Pancreas (tissue), 10 donors: ENCODE results near the gene AKAP6. TPM values are rescaled to one million over a fixed set of nuclear protein-coding genes. Genes with fewer than 3 reads are reported as not detected.
"Not testable (repeated sequence)": the region's sequence is repeated elsewhere in the genome, so short reads cannot be mapped to it uniquely, and the experiment has no call there.

Experiments
- ATAC-seq, 4 donors: fragments of 200-7000 bp; cut with Tn5 transposase; one replicate each; pipeline versions ENCODE4 v1.8.0 to v1.9.1; 2020; ENCODE audit warnings: mild to moderate bottlenecking in 4 of 4, moderate library complexity in 4 of 4
- DNase-seq, 6 donors: peaks; one replicate each; pipeline ENCODE4 v3.0.0-alpha.2; 2020
- FAIRE-seq: peaks from 2 replicates; lab custom pipeline; 2012; peaks lifted over from hg19 to GRCh38; lab: Jason Lieb, UNC
- H3K27ac ChIP-seq, 4 donors: fragments of 200-600 bp; sonication (generic); 1 replicate in 3 of 4; 2 replicates in 1 of 4; pipeline versions ENCODE4 v1.5.0 to v1.8.0; 2020
- H3K27me3 ChIP-seq, 4 donors: fragments of 200-600 bp; one replicate each; pipeline ENCODE4 v1.8.0; 2021
- H3K36me3 ChIP-seq, 3 donors: fragments of 200-600 bp; sonication (generic) in 1 of 3; one replicate each; pipeline versions ENCODE4 v1.5.0 to v1.8.0; 2020 to 2021
- H3K4me1 ChIP-seq, 3 donors: fragments of 200-600 bp; one replicate each; pipeline ENCODE4 v1.8.0; 2021
- H3K4me3 ChIP-seq, 4 donors: fragments of 200-600 bp; sonication (generic) in 2 of 4; one replicate each; pipeline versions ENCODE4 v1.5.0 to v1.8.0; 2020 to 2021
- H3K9me3 ChIP-seq, 4 donors: fragments of 200-600 bp; one replicate each; pipeline ENCODE4 v1.8.0; 2021
- CTCF ChIP-seq, 4 donors: fragments of 200-600 bp; sonication (generic) in 3 of 4; IDR thresholded peaks; one replicate each; pipeline versions ENCODE4 v1.5.0 to v1.8.0; 2021; ENCODE audit warnings: antibody characterized with exemption in 4 of 4
- WGBS, 2 donors: extraction: QIAGEN DNeasy Blood & Tissue Kit; methylation state at CpG; one replicate each; pipeline ENCODE4 v1.1.7; 2013; 5-methylcytosine and 5-hydroxymethylcytosine counted together
- intact Hi-C, 3 donors: fragments of 100-400 bp; cut with DNase I; formaldehyde crosslinking; loops; one replicate each; pipeline versions ENCODE4 v1.11.1 to v1.14.2; 2022
- polyA plus RNA-seq, 2 donors: library from polyadenylated mRNA; stranded (reverse); fragments of 200-250 nt; gene quantifications; one replicate each; pipeline ENCODE4 v1.2.3, GENCODE V29; 2013
- total RNA-seq, 6 donors: library from RNA; stranded (reverse); fragmentation: NEBNext Ultra II Directional in 4 of 6; extraction: Animal tissue kit (Norgen Biotek cat#: 25700) in 4 of 6; gene quantifications; one replicate each; pipeline versions ENCODE4 v1.2.1 to v1.2.4, GENCODE V29; 2021 to 2023
- donor health status: healthy with polysubstance abuse.
- donor health status: DM: no; HTN: no; CAD: no; lungs with moderate emphysema.
- donor health status: DM: no; HTN: no; CAD: no.
- donor health status: control.
- donor health status: control.
- donor health status: Bipolar disorder and iron deficiency.
- donor health status: DM: yes; HTN: yes; CAD: no.
- donor health status: DM: no; HTN: no; CAD: no.
- donor health status: DM: no; HTN: no; CAD: no.
- donor health status: DM: yes; HTN: yes; CAD: no.

The AKAP6 gene
- total and polyA plus RNA-seq, 8 donors = 0.34 to 2.2 (median 1.8) TPM

GRCh38 chr14:32574269-32574668 is 245.2 kb downstream of the AKAP6 start:
- 51 to 56% methylated on average over 2 of the region's 2 CpGs for WGBS, 2 donors
- ATAC-seq (no peak), FAIRE-seq (no peak), DNase-seq (no peak)
- H3K27ac ChIP-seq = no peak overlapping the region
- no peak overlapping the region for H3K4me3 ChIP-seq
- H3K27me3 ChIP-seq = no peaks in the 10 kb centered on the region
- peaks cover 0 to 4% (median 0%) of the 10 kb centered on the region in 3 donors for H3K4me1 ChIP-seq
- H3K36me3 ChIP-seq = no peaks in the 10 kb centered on the region
- no peaks in the 10 kb centered on the region for H3K9me3 ChIP-seq
- TF ChIP-seq CTCF (IDR thresholded peaks at IDR 0.05) = no peak
- intact Hi-C loops = loop anchor here in 1 of 3 donors (10.0 kb wide), 1 partner anchor 1221 kb away; no protein-coding TSS in a partner anchor

DNA sequence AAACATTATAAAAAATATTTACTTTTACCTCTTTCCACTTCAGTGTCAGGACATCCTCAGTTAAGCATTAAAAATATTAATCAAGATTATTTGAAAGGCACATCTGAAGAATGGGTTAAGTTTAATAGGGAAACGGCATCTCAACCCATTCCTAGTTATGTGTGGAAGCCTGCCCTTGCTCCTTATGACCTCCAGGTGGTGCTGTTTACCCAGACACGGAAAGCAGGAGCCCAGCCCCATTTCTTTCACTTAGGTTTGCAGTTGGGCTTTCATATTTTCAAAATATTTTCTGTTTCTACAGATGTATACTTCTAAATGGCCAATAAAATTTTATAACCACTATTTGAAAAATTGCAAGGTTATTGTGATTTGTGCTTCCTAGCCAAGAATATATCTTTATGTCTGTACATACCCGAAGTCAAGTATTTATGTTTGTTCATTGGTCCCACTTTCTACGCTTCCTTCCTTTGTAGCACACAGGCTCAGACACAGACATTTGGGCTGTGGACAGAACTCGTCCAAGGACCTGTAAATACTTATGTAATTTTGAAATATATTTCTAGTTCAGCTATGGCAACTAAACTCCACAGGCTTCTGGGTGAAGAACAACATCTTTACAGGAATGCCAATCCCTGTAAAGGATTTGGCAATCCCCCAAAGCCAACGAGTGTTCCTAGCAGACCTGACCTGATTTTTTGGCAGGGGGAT is 247.1 kb downstream of the AKAP6 start:
- Histone ChIP-seq H3K27ac (no peak overlapping the region), H3K9me3 (no peaks in the 10 kb centered on the region), H3K27me3 (no peaks in the 10 kb centered on the region), H3K4me1 (peaks cover 0 to 4% (median 0%) of the 10 kb centered on the region in 3 donors), H3K36me3 (no peaks in the 10 kb centered on the region), H3K4me3 (no peak overlapping the region)
- intact Hi-C loops = loop anchor here in 2 of 3 donors (5.0 to 10.0 kb wide), 2 partner anchors 1219 to 1221 kb away; no protein-coding TSS in a partner anchor
- 21 to 26% methylated on average over 6 of the region's 6 CpGs for WGBS, 2 donors
- DNase-seq = peak in 3 of 6 donors; percentile 18 to 56 (median 21)
- peak; percentile 90 for FAIRE-seq
- ATAC-seq = peak; percentile 78 to 98 (median 96)
- peak; percentile 86 to 96 (median 90) for TF ChIP-seq CTCF (IDR thresholded peaks at IDR 0.05)

DNA sequence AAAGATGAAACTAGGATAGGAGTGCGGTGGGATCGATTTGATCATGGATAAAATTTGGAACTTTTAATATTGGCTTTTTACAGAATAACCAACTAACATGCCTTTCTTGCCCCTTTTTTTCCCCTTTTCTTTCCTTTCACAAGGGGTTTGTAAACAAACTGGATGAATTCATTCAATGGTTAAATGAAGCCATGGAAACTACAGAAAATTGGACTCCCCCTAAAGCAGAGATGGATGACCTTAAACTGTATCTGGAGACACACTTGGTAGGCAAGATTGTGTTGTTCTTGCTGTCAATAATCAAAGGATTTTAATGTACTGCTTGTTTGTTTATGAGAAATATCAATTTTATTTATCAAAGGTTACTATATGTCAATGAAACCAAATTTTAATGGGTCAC is 247.9 kb downstream of the AKAP6 start:
- FAIRE-seq = no peak
- Histone ChIP-seq H3K27me3 (no peaks in the 10 kb centered on the region), H3K9me3 (no peaks in the 10 kb centered on the region), H3K27ac (no peak overlapping the region), H3K36me3 (no peaks in the 10 kb centered on the region), H3K4me1 (peaks cover 0 to 4% (median 0%) of the 10 kb centered on the region in 3 donors), H3K4me3 (no peak overlapping the region)
- 69 to 81% methylated on average over 2 of the region's 2 CpGs for WGBS, 2 donors
- no peak for DNase-seq
- TF ChIP-seq CTCF (IDR thresholded peaks at IDR 0.05) = no peak
- intact Hi-C loops = loop anchor here in 2 of 3 donors (5.0 to 10.0 kb wide), 2 partner anchors 1218 to 1220 kb away; no protein-coding TSS in a partner anchor
- ATAC-seq = no peak

DNA sequence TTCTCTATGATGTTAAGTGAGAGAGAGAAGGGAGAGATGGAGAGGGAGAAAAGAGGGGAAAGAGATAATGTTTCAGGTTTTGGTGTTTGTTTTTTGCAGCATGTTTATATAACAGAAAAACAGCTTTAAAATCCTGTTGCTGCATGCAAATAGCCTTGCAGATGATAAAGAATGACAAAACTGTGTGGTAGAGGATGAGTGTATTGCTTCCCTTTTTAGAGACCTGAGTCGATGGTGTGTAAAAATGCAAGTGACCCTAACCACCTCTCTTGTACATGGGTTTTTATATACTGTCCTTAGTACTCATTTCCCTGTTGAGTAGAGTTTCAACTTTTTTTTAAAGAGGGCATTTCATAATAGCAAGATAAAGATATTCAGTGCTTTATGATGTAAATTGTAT is 249.1 kb downstream of the AKAP6 start:
- intact Hi-C loops = loop anchor here in 2 of 3 donors (5.0 to 10.0 kb wide), 2 partner anchors 1217 to 1219 kb away; no protein-coding TSS in a partner anchor
- no peak for ATAC-seq
- Histone ChIP-seq H3K27ac (no peak overlapping the region), H3K27me3 (no peaks in the 10 kb centered on the region), H3K4me3 (no peak overlapping the region), H3K36me3 (no peaks in the 10 kb centered on the region), H3K9me3 (no peaks in the 10 kb centered on the region), H3K4me1 (no peaks in the 10 kb centered on the region)
- WGBS, 2 donors = 69 to 74% methylated on average over 1 of the region's 1 CpG
- FAIRE-seq = no peak
- TF ChIP-seq CTCF (IDR thresholded peaks at IDR 0.05) = no peak
- DNase-seq = no peak

DNA sequence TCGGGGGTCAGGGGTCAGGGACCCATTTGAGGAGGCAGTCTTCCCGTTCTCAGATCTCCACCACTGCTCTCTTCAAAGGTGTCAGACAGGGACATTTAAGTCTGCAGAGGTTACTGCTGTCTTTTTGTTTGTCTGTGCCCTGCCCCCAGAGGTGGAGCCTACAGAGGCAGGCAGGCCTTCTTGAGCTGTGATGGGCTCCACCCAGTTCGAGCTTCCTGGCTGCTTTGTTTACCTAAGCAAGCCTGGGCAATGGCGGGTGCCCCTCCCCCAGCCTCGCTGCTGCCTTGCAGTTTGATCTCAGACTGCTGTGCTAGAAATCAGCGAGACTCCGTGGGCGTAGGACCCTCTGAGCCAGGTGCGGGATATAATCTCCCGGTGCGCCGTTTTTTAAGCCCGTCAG is 254.3 kb downstream of the AKAP6 start:
- 80 to 85% methylated on average over 12 of the region's 13 CpGs for WGBS, 2 donors
- intact Hi-C loops = not testable (repeated sequence)

More for the DNA sequence above, 254.3 kb downstream of the AKAP6 start:
- not testable (repeated sequence) for H3K4me1 ChIP-seq, H3K36me3 ChIP-seq, DNase-seq, H3K27me3 ChIP-seq, FAIRE-seq, ATAC-seq, H3K27ac ChIP-seq, H3K4me3 ChIP-seq, H3K9me3 ChIP-seq
